NT2/D1 (cell line): ENCODE results near the gene SMAD5.

Experiments
- DNase-seq: peaks from one replicate; pipeline ENCODE4 v3.0.0-alpha.2; 2011; ENCODE audit warnings: low read depth, low spot score
- H3K27me3 ChIP-seq: 2 replicates; pipeline ENCODE4 v1.6.0; 2011; ENCODE audit warnings: mild to moderate bottlenecking; ENCODE audit not compliant: insufficient read length, insufficient read depth
- H3K36me3 ChIP-seq: 2 replicates; pipeline ENCODE4 v1.6.1; 2011; ENCODE audit warnings: mild to moderate bottlenecking, low read length, mixed read lengths; ENCODE audit not compliant: insufficient read depth, insufficient read length
- H3K4me1 ChIP-seq: 2 replicates; pipeline ENCODE4 v1.5.1; 2011; ENCODE audit not compliant: insufficient read depth, insufficient read length
- H3K4me3 ChIP-seq: 2 replicates; pipeline ENCODE4 v1.5.1; 2011; ENCODE audit warnings: low read depth; ENCODE audit not compliant: insufficient read length
- H3K9ac ChIP-seq: 2 replicates; pipeline ENCODE4 v1.6.0; 2011; ENCODE audit warnings: low read depth; ENCODE audit not compliant: insufficient read length
- H3K9me3 ChIP-seq: 2 replicates; pipeline ENCODE4 v1.5.1; 2011; ENCODE audit warnings: mild to moderate bottlenecking, low read length; ENCODE audit not compliant: insufficient read depth
- SUZ12 ChIP-seq: IDR thresholded peaks from 2 replicates; pipeline ENCODE4 v1.6.1; 2011; ENCODE audit not compliant: insufficient read length, insufficient read depth; ENCODE audit errors: extremely low read depth
- YY1 ChIP-seq: IDR thresholded peaks from 2 replicates; pipeline ENCODE4 v1.6.1; 2011; ENCODE audit not compliant: insufficient read length, insufficient read depth
- ZNF274 ChIP-seq: IDR thresholded peaks from 2 replicates; pipeline ENCODE4 v1.6.1; 2011; ENCODE audit warnings: mild to moderate bottlenecking, low read depth, low read length

The SMAD5 gene

GRCh38 chr5:136106351-136107031 is 26.2 kb upstream of the SMAD5 start:
- Histone ChIP-seq H3K9ac (no peak overlapping the region), H3K4me1 (no peaks in the 10 kb centered on the region), H3K36me3 (no peaks in the 10 kb centered on the region), H3K27me3 (no peaks in the 10 kb centered on the region), H3K4me3 (no peak overlapping the region), H3K9me3 (no peaks in the 10 kb centered on the region)
- no peak for DNase-seq
- TF ChIP-seq YY1: no peak
- no peak for TF ChIP-seq SUZ12
- TF ChIP-seq ZNF274: no peak

- DNase-seq: no peak
- H3K9ac ChIP-seq: no peak overlapping the region
- TF ChIP-seq ZNF274 (no peak), YY1 (no peak)
- H3K9me3 ChIP-seq: no peaks in the 10 kb centered on the region
- H3K4me1 ChIP-seq: no peaks in the 10 kb centered on the region
- H3K36me3 ChIP-seq: no peaks in the 10 kb centered on the region
- H3K4me3 ChIP-seq: no peak overlapping the region
- H3K27me3 ChIP-seq: no peaks in the 10 kb centered on the region
Observed at GRCh38 chr5:136108180-136108611, 24.4 kb upstream of the SMAD5 start.

- no peak overlapping the region for H3K9ac ChIP-seq
- no peak for TF ChIP-seq YY1
- TF ChIP-seq ZNF274: no peak
- TF ChIP-seq SUZ12: no peak
- H3K9me3 ChIP-seq: no peaks in the 10 kb centered on the region
- no peaks in the 10 kb centered on the region for H3K27me3 ChIP-seq
- H3K4me1 ChIP-seq: no peaks in the 10 kb centered on the region
- H3K4me3 ChIP-seq: no peak overlapping the region
- DNase-seq: no peak
- H3K36me3 ChIP-seq: no peaks in the 10 kb centered on the region
Observed at GRCh38 chr5:136108766-136109165, 23.9 kb upstream of the SMAD5 start.

- no peaks in the 10 kb centered on the region for H3K36me3 ChIP-seq
- H3K4me3 ChIP-seq: no peak overlapping the region
- H3K9ac ChIP-seq: no peak overlapping the region
- no peak for DNase-seq
- no peaks in the 10 kb centered on the region for H3K4me1 ChIP-seq
- H3K9me3 ChIP-seq: no peaks in the 10 kb centered on the region
- TF ChIP-seq ZNF274: no peak
- no peak for TF ChIP-seq YY1
- TF ChIP-seq SUZ12: no peak
- no peaks in the 10 kb centered on the region for H3K27me3 ChIP-seq
Observed at GRCh38 chr5:136109453-136110135, 23.1 kb upstream of the SMAD5 start.

GRCh38 chr5:136113606-136114005 is 19.0 kb upstream of the SMAD5 start:
- H3K36me3 ChIP-seq: no peaks in the 10 kb centered on the region
- H3K9me3 ChIP-seq: no peaks in the 10 kb centered on the region
- DNase-seq: no peak
- no peak overlapping the region for H3K9ac ChIP-seq
- no peak overlapping the region for H3K4me3 ChIP-seq
- no peaks in the 10 kb centered on the region for H3K4me1 ChIP-seq
- H3K27me3 ChIP-seq: no peaks in the 10 kb centered on the region
- TF ChIP-seq ZNF274 (no peak), YY1 (no peak), SUZ12 (no peak)

GRCh38 chr5:136114414-136115125 is 18.1 kb upstream of the SMAD5 start:
- no peak for DNase-seq
- Histone ChIP-seq H3K36me3 (no peaks in the 10 kb centered on the region), H3K27me3 (no peaks in the 10 kb centered on the region), H3K9me3 (no peaks in the 10 kb centered on the region), H3K4me1 (no peaks in the 10 kb centered on the region), H3K4me3 (no peak overlapping the region), H3K9ac (no peak overlapping the region)
- TF ChIP-seq ZNF274: no peak
- no peak for TF ChIP-seq YY1
- no peak for TF ChIP-seq SUZ12

- H3K4me1 ChIP-seq: no peaks in the 10 kb centered on the region
- H3K4me3 ChIP-seq: no peak overlapping the region
- no peaks in the 10 kb centered on the region for H3K27me3 ChIP-seq
- no peak for TF ChIP-seq YY1
- no peak for TF ChIP-seq SUZ12
- TF ChIP-seq ZNF274: no peak
- H3K36me3 ChIP-seq: no peaks in the 10 kb centered on the region
- no peaks in the 10 kb centered on the region for H3K9me3 ChIP-seq
- no peak for DNase-seq
- H3K9ac ChIP-seq: no peak overlapping the region
Observed at GRCh38 chr5:136115183-136115865, 17.3 kb upstream of the SMAD5 start.
